Kidney epithelial cell (primary cell): ENCODE measurements around the gene NT5DC4. TPM values are rescaled to one million over a fixed set of nuclear protein-coding genes. Genes with fewer than 3 reads are reported as not detected.
"Not testable (repeated sequence)": the region's sequence is repeated elsewhere in the genome, so short reads cannot be mapped to it uniquely, and the experiment has no call there.

ENCODE experiments used
- DNase-seq: peaks from one replicate; pipeline ENCODE4 v3.0.0-alpha.2; 2010; ENCODE audit warnings: low read depth
- H3K27me3 ChIP-seq: 2 replicates; pipeline ENCODE4 v1.6.0; 2011; ENCODE audit warnings: low read length; ENCODE audit not compliant: control insufficient read depth, insufficient read depth
- H3K36me3 ChIP-seq: 2 replicates; pipeline ENCODE4 v1.5.1; 2011; ENCODE audit warnings: low read length; ENCODE audit not compliant: control insufficient read depth, insufficient read depth
- H3K4me3 ChIP-seq: 2 replicates; pipeline ENCODE4 v1.5.1; 2011; ENCODE audit warnings: low read depth, mild to moderate bottlenecking, control low read depth, low read length
- total RNA-seq: library from RNA; depleted of rRNA; stranded (reverse); fragments of >200 nt; gene quantifications from 2 replicates; pipeline ENCODE4 v1.2.3, GENCODE V29; 2015
- TF ChIP-seq, protein P1 (sequence below): IDR thresholded peaks from 2 replicates; pipeline ENCODE4 v1.5.1; 2011; ENCODE audit warnings: mild to moderate bottlenecking, moderate library complexity, low read length, control low read depth, inconsistent platforms; ENCODE audit not compliant: insufficient read depth, poor library complexity, severe bottlenecking

NT5DC4 gene
- total RNA-seq, 1 donor from 2014 or later: not detected

DNA sequence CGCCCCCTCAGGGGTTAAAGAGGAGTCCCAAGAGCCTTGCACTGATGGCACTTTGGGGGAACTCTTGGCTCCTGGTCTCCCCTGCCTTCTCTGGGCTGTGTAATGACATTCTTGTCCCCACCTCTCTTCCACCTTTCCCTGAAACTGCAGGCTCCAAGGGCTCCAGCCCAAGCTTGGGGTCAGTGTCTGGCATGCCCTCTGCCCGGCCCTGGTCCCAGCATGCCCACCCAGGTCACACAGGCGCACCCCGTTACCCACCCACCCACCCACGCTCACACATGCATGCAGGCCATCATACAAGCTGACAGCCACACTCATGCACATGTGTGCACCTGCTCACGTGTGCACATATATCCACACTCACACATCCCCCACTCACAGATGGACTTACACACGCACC is 6.9 kb upstream of the NT5DC4 start:
- Histone ChIP-seq H3K36me3 (no peaks in the 10 kb centered on the region), H3K27me3 (no peaks in the 10 kb centered on the region), H3K4me3 (no peak overlapping the region)
- TF ChIP-seq, protein P1, sequence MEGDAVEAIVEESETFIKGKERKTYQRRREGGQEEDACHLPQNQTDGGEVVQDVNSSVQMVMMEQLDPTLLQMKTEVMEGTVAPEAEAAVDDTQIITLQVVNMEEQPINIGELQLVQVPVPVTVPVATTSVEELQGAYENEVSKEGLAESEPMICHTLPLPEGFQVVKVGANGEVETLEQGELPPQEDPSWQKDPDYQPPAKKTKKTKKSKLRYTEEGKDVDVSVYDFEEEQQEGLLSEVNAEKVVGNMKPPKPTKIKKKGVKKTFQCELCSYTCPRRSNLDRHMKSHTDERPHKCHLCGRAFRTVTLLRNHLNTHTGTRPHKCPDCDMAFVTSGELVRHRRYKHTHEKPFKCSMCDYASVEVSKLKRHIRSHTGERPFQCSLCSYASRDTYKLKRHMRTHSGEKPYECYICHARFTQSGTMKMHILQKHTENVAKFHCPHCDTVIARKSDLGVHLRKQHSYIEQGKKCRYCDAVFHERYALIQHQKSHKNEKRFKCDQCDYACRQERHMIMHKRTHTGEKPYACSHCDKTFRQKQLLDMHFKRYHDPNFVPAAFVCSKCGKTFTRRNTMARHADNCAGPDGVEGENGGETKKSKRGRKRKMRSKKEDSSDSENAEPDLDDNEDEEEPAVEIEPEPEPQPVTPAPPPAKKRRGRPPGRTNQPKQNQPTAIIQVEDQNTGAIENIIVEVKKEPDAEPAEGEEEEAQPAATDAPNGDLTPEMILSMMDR: no peak
- no peak for DNase-seq

DNA sequence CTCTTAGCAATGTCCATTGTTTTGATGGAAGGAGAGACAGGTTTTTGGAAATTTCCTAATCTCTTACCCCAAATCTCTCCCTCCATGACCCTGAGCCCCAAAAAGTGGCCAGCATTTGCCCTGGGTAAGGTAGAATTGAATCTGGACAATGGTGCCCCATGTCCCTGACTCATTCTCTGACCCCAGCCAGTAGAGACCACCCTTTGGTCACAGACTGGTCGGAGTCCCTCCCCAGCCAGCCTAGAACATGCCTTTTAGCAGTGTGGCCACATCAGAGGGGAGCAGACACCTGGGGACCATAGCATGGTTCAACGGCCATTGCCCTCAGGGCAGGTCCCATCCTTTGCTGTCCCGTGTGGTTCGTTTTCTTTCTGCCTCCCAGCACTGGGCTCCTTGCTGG is 6.5 kb upstream of the NT5DC4 start:
- H3K27me3 ChIP-seq: no peaks in the 10 kb centered on the region
- TF ChIP-seq, protein P1: no peak
- H3K36me3 ChIP-seq: no peaks in the 10 kb centered on the region
- H3K4me3 ChIP-seq: no peak overlapping the region
- no peak for DNase-seq

- Histone ChIP-seq H3K4me3 (no peak overlapping the region), H3K36me3 (no peaks in the 10 kb centered on the region), H3K27me3 (no peaks in the 10 kb centered on the region)
- TF ChIP-seq, protein P1: no peak
- no peak for DNase-seq
These were observed 5.8 kb upstream of the NT5DC4 start for GRCh38 chr2:112714836-112715631.

- not testable (repeated sequence) for DNase-seq, H3K27me3 ChIP-seq, H3K36me3 ChIP-seq, H3K4me3 ChIP-seq
These were observed 4.7 kb upstream of the NT5DC4 start for GRCh38 chr2:112716094-112716493.

GRCh38 chr2:112716826-112717352 is 3.9 kb upstream of the NT5DC4 start:
- not testable (repeated sequence) for DNase-seq, H3K36me3 ChIP-seq, H3K4me3 ChIP-seq, H3K27me3 ChIP-seq

DNA sequence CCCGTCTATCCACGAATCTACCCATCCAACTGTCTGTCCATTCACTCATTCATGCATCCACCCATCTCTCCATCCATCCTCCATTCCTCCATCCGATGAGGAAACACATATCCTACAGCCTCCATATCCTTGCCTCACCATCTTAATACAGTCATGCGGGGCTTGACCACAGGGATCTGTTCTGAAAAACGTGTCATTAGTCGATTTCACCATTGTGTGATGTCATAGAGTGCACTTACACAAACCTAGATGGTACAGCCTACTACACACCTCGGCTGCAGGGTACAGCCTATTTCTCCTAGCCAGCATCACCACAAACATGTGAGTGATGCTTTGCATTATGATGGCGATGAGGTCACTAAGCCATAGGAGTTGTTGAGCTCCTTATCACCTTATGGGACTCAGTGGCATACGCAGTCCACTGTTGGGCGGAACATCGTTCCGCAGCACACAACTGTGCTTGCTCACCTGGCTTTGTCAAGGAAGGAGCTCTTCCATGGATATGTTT is 1.9 kb upstream of the NT5DC4 start:
- TF ChIP-seq, protein P1: no peak
- no peaks in the 10 kb centered on the region for H3K36me3 ChIP-seq
- DNase-seq: no peak
- no peak overlapping the region for H3K4me3 ChIP-seq
- H3K27me3 ChIP-seq: no peaks in the 10 kb centered on the region
